Measurements from ENCODE around the gene IL31RA.

The IL31RA gene

GRCh38 chr5:55914971-55915370 lies 63.8 kb downstream of the IL31RA start:
- H3K36me3 ChIP-seq (ENCODE audit: control insufficient read depth, insufficient read depth, low read length): no peaks in the 10 kb centered on the region
- no CpG with 5 or more reads among the region's 2 CpGs for WGBS (ENCODE audit: insufficient coverage, insufficient read length)
- no peak for DNase-seq (ENCODE audit: low read depth, low spot score)
- no peaks in the 10 kb centered on the region for H3K9me3 ChIP-seq (ENCODE audit: control insufficient read depth, insufficient read depth, low read length)
- H3K4me3 ChIP-seq (ENCODE audit: low read length): no peak overlapping the region
- H3K4me1 ChIP-seq (ENCODE audit: control insufficient read depth, insufficient read depth, low read length): no peaks in the 10 kb centered on the region
- H3K27me3 ChIP-seq (ENCODE audit: control insufficient read depth, insufficient read depth, low read length): no peaks in the 10 kb centered on the region
- H3K27ac ChIP-seq (ENCODE audit: low read length): no peak overlapping the region

DNA sequence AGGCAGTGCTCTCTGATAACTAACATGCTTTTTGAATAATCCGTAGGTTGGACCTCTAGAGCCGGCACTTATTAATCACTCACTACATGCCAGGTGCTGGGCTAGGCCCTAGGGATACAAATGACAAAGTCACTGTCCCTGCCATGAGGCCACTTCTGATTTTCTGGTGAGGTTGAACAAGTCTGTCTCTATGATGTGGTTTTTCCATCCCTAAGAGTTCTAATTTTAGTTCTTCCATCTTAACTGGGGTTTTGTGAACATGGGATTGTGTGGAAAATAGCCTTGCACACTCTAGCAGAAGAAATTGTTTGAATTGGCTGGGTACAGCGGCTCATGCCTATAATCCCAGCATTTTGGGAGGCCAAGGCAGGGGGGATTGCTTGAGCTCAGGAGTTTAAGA lies 64.6 kb downstream of the IL31RA start:
- Histone ChIP-seq H3K4me1 (ENCODE audit: control insufficient read depth, insufficient read depth, low read length) (no peaks in the 10 kb centered on the region), H3K4me3 (ENCODE audit: low read length) (no peak overlapping the region), H3K27me3 (ENCODE audit: control insufficient read depth, insufficient read depth, low read length) (no peaks in the 10 kb centered on the region), H3K36me3 (ENCODE audit: control insufficient read depth, insufficient read depth, low read length) (no peaks in the 10 kb centered on the region), H3K9me3 (ENCODE audit: control insufficient read depth, insufficient read depth, low read length) (no peaks in the 10 kb centered on the region), H3K27ac (ENCODE audit: low read length) (no peak overlapping the region)
- no CpG with 5 or more reads among the region's 3 CpGs for WGBS (ENCODE audit: insufficient coverage, insufficient read length)
- DNase-seq (ENCODE audit: low read depth, low spot score): no peak

- no peaks in the 10 kb centered on the region for H3K4me1 ChIP-seq (ENCODE audit: control insufficient read depth, insufficient read depth, low read length)
- H3K9me3 ChIP-seq (ENCODE audit: control insufficient read depth, insufficient read depth, low read length): no peaks in the 10 kb centered on the region
- H3K27me3 ChIP-seq (ENCODE audit: control insufficient read depth, insufficient read depth, low read length): no peaks in the 10 kb centered on the region
- no peak overlapping the region for H3K4me3 ChIP-seq (ENCODE audit: low read length)
- H3K36me3 ChIP-seq (ENCODE audit: control insufficient read depth, insufficient read depth, low read length): no peaks in the 10 kb centered on the region
- WGBS (ENCODE audit: insufficient coverage, insufficient read length): no CpG with 5 or more reads among the region's 10 CpGs
- DNase-seq (ENCODE audit: low read depth, low spot score): no peak
- no peak overlapping the region for H3K27ac ChIP-seq (ENCODE audit: low read length)
Measured at GRCh38 chr5:55916986-55917385, 65.8 kb downstream of the IL31RA start.

GRCh38 chr5:55917402-55918086 lies 66.4 kb downstream of the IL31RA start:
- no peak overlapping the region for H3K4me3 ChIP-seq (ENCODE audit: low read length)
- H3K27ac ChIP-seq (ENCODE audit: low read length): no peak overlapping the region
- no peak for DNase-seq (ENCODE audit: low read depth, low spot score)
- no peaks in the 10 kb centered on the region for H3K9me3 ChIP-seq (ENCODE audit: control insufficient read depth, insufficient read depth, low read length)
- H3K4me1 ChIP-seq (ENCODE audit: control insufficient read depth, insufficient read depth, low read length): no peaks in the 10 kb centered on the region
- WGBS (ENCODE audit: insufficient coverage, insufficient read length): no CpG with 5 or more reads among the region's 5 CpGs
- H3K36me3 ChIP-seq (ENCODE audit: control insufficient read depth, insufficient read depth, low read length): no peaks in the 10 kb centered on the region
- H3K27me3 ChIP-seq (ENCODE audit: control insufficient read depth, insufficient read depth, low read length): no peaks in the 10 kb centered on the region

- H3K4me3 ChIP-seq (ENCODE audit: low read length): no peak overlapping the region
- H3K9me3 ChIP-seq (ENCODE audit: control insufficient read depth, insufficient read depth, low read length): no peaks in the 10 kb centered on the region
- no peak overlapping the region for H3K27ac ChIP-seq (ENCODE audit: low read length)
- no peaks in the 10 kb centered on the region for H3K4me1 ChIP-seq (ENCODE audit: control insufficient read depth, insufficient read depth, low read length)
- H3K27me3 ChIP-seq (ENCODE audit: control insufficient read depth, insufficient read depth, low read length): no peaks in the 10 kb centered on the region
- DNase-seq (ENCODE audit: low read depth, low spot score): no peak
- H3K36me3 ChIP-seq (ENCODE audit: control insufficient read depth, insufficient read depth, low read length): no peaks in the 10 kb centered on the region
- no CpG with 5 or more reads among the region's 17 CpGs for WGBS (ENCODE audit: insufficient coverage, insufficient read length)
Measured at GRCh38 chr5:55918087-55919035, 67.2 kb downstream of the IL31RA start.

DNA sequence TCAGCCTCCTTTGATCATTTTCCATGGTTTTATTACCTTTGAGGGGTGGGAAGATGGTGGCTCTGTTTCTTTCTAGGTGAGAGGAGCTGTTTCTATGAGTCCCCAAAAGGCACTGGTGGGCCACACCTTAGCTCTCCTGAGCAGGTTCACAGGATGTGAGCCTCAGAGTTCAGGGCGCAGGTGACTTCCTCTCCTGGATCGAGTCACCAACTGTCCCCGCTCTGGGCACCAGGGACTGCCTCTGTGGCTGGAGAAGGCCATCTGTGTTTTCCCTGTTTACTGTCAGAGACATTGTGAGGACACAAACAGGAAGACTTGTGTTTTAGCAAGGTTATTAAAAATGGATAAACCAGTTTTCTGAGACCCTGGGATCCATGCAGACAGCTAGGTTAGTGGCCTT lies 68.5 kb downstream of the IL31RA start:
- Histone ChIP-seq H3K36me3 (ENCODE audit: control insufficient read depth, insufficient read depth, low read length) (no peaks in the 10 kb centered on the region), H3K4me1 (ENCODE audit: control insufficient read depth, insufficient read depth, low read length) (no peaks in the 10 kb centered on the region), H3K27ac (ENCODE audit: low read length) (no peak overlapping the region), H3K4me3 (ENCODE audit: low read length) (no peak overlapping the region), H3K27me3 (ENCODE audit: control insufficient read depth, insufficient read depth, low read length) (no peaks in the 10 kb centered on the region), H3K9me3 (ENCODE audit: control insufficient read depth, insufficient read depth, low read length) (no peaks in the 10 kb centered on the region)
- WGBS (ENCODE audit: insufficient coverage, insufficient read length): no CpG with 5 or more reads among the region's 3 CpGs
- no peak for DNase-seq (ENCODE audit: low read depth, low spot score)

GRCh38 chr5:55920784-55921183 lies 69.6 kb downstream of the IL31RA start:
- H3K27me3 ChIP-seq (ENCODE audit: control insufficient read depth, insufficient read depth, low read length): no peaks in the 10 kb centered on the region
- no peaks in the 10 kb centered on the region for H3K9me3 ChIP-seq (ENCODE audit: control insufficient read depth, insufficient read depth, low read length)
- no CpG with 5 or more reads among the region's 5 CpGs for WGBS (ENCODE audit: insufficient coverage, insufficient read length)
- no peaks in the 10 kb centered on the region for H3K36me3 ChIP-seq (ENCODE audit: control insufficient read depth, insufficient read depth, low read length)
- H3K4me3 ChIP-seq (ENCODE audit: low read length): no peak overlapping the region
- H3K4me1 ChIP-seq (ENCODE audit: control insufficient read depth, insufficient read depth, low read length): no peaks in the 10 kb centered on the region
- DNase-seq (ENCODE audit: low read depth, low spot score): no peak
- H3K27ac ChIP-seq (ENCODE audit: low read length): no peak overlapping the region

GRCh38 chr5:55921617-55922016 lies 70.5 kb downstream of the IL31RA start:
- WGBS (ENCODE audit: insufficient coverage, insufficient read length): no CpG with 5 or more reads among the region's 4 CpGs
- H3K4me3 ChIP-seq (ENCODE audit: low read length): no peak overlapping the region
- H3K4me1 ChIP-seq (ENCODE audit: control insufficient read depth, insufficient read depth, low read length): no peaks in the 10 kb centered on the region
- no peaks in the 10 kb centered on the region for H3K9me3 ChIP-seq (ENCODE audit: control insufficient read depth, insufficient read depth, low read length)
- no peak overlapping the region for H3K27ac ChIP-seq (ENCODE audit: low read length)
- no peaks in the 10 kb centered on the region for H3K27me3 ChIP-seq (ENCODE audit: control insufficient read depth, insufficient read depth, low read length)
- no peak for DNase-seq (ENCODE audit: low read depth, low spot score)
- H3K36me3 ChIP-seq (ENCODE audit: control insufficient read depth, insufficient read depth, low read length): no peaks in the 10 kb centered on the region

DNA sequence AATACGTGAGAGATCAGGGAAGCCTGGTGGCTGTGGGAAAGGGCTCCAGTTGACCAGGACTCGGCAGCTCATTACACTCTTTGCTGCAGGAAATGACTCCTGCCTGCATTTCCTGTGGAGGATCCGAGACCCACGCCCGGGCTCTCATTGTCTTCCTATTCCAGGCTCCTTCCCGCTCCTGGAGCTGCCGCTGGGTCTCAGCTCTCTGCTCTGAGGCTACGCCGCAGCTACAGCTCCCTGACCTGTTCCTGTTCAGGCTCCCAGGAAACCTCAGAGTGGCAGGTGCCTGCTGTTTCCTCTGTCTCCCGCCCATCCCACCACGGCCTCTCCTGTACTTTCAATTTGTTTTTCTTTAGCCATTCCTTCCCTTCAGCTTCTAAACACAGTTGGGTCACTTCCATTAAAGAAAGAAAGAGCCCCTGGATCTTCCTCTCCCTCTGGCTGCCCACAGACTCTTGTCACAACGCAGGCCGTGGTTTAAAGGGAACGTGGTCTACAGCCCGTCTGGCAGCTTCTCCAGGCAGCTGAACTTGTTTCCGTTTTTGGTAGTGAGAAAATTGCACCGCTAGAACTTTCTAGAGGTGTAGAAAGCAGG lies 72.1 kb downstream of the IL31RA start:
- Histone ChIP-seq H3K36me3 (ENCODE audit: control insufficient read depth, insufficient read depth, low read length) (no peaks in the 10 kb centered on the region), H3K4me1 (ENCODE audit: control insufficient read depth, insufficient read depth, low read length) (no peaks in the 10 kb centered on the region), H3K9me3 (ENCODE audit: control insufficient read depth, insufficient read depth, low read length) (no peaks in the 10 kb centered on the region), H3K27me3 (ENCODE audit: control insufficient read depth, insufficient read depth, low read length) (no peaks in the 10 kb centered on the region), H3K27ac (ENCODE audit: low read length) (no peak overlapping the region), H3K4me3 (ENCODE audit: low read length) (no peak overlapping the region)
- WGBS (ENCODE audit: insufficient coverage, insufficient read length): no CpG with 5 or more reads among the region's 17 CpGs
- DNase-seq (ENCODE audit: low read depth, low spot score): no peak

DNA sequence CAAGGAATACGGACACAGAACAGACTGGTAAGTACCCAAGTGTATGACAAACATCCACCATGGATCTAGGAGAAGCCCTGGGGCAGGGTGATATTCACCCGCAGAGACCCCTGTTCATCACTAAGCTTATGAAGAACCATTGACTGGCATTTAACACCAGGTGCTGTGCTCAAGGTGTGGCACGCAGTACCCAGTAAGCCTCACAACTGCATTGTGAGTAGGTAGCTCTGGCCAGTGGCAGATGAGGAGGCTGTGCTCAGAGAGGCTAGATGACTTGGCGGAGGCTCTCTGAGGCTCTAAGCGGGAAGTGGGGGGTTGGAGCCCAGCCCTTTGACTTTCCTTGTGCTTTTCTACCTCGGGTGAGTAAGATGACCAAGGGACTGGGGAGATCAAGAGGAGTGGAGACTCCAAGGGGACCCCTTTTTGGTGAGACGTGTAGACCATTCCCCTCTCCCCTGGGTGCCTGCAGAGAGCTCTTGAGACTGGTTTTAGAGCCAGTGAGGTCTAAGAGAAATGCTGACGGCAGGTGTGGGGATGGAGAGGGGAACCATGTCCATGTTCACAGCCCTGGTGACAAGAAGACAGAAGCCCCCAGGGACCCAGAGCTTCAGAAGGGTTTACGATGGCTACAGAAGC lies 72.8 kb downstream of the IL31RA start:
- no CpG with 5 or more reads among the region's 9 CpGs for WGBS (ENCODE audit: insufficient coverage, insufficient read length)

More for the DNA sequence above, 72.8 kb downstream of the IL31RA start:
- no peaks in the 10 kb centered on the region for H3K36me3 ChIP-seq (ENCODE audit: control insufficient read depth, insufficient read depth, low read length)
- no peaks in the 10 kb centered on the region for H3K27me3 ChIP-seq (ENCODE audit: control insufficient read depth, insufficient read depth, low read length)
- H3K27ac ChIP-seq (ENCODE audit: low read length): no peak overlapping the region
- H3K4me1 ChIP-seq (ENCODE audit: control insufficient read depth, insufficient read depth, low read length): no peaks in the 10 kb centered on the region
- H3K9me3 ChIP-seq (ENCODE audit: control insufficient read depth, insufficient read depth, low read length): no peaks in the 10 kb centered on the region
- no peak for DNase-seq (ENCODE audit: low read depth, low spot score)
- H3K4me3 ChIP-seq (ENCODE audit: low read length): no peak overlapping the region
